PC-3 (cell line): ENCODE data around the gene SLC2A3. TPM values are rescaled to one million over a fixed set of nuclear protein-coding genes. Genes with fewer than 3 reads are reported as not detected.
"Not testable (repeated sequence)": the region's sequence is repeated elsewhere in the genome, so short reads cannot be mapped to it uniquely, and the experiment has no call there.

ENCODE experiments used
- ATAC-seq: fragments of 200-7000 bp; cut with Tn5 transposase; 2 replicates; pipeline ENCODE4 v1.9.1; 2020; ENCODE audit warnings: mild to moderate bottlenecking, moderate library complexity
- BruUV-seq: library from RNA; stranded (reverse); fragments of 400-500 nt; replicated peaks from 2 replicates; lab custom pipeline; 2021; lab: Mats Ljungman, UMichigan
- CTCF ChIA-PET: fragments of 300-600 bp; sonication (Branson Sonifier 250); formaldehyde crosslinking; loops from one replicate; lab custom pipeline; 2022; ENCODE audit warnings: antibody characterized with exemption; lab: Charles Lee
- POLR2A ChIA-PET: fragments of 300-600 bp; sonication (Branson Sonifier 250); formaldehyde crosslinking; loops from one replicate; lab custom pipeline; 2022; ENCODE audit warnings: antibody characterized with exemption; ENCODE audit not compliant: unreplicated experiment; lab: Charles Lee
- DNase-seq: peaks from one replicate; pipeline ENCODE4 v3.0.0-alpha.2; 2015
- H2AFZ ChIP-seq: fragments of 300-600 bp; sonication (generic); 2 replicates; pipeline ENCODE4 v1.6.0; 2016; ENCODE audit warnings: antibody characterized with exemption, low read length
- H3F3A ChIP-seq: fragments of 300-600 bp; sonication (generic); one replicate; pipeline ENCODE4 v1.6.0; 2017; ENCODE audit warnings: antibody characterized with exemption, low read length, control low read depth, mild to moderate bottlenecking; ENCODE audit not compliant: unreplicated experiment
- H3K27ac ChIP-seq: fragments of 300-600 bp; sonication (generic); 2 replicates; pipeline ENCODE4 v1.5.1; 2016; ENCODE audit warnings: mild to moderate bottlenecking, low read length
- H3K27me3 ChIP-seq: fragments of 300-600 bp; sonication (generic); 2 replicates; pipeline ENCODE4 v1.6.1; 2016; ENCODE audit warnings: low read length, mixed read lengths
- H3K36me3 ChIP-seq: fragments of 300-600 bp; sonication (generic); 2 replicates; pipeline ENCODE4 v1.6.1; 2016; ENCODE audit warnings: low read depth, mixed run types, low read length, mixed read lengths
- H3K4me1 ChIP-seq: fragments of 300-600 bp; sonication (generic); 2 replicates; pipeline ENCODE4 v1.5.1; 2016; ENCODE audit warnings: low read length; ENCODE audit not compliant: insufficient read depth
- H3K4me2 ChIP-seq: fragments of 300-600 bp; sonication (generic); 2 replicates; pipeline ENCODE4 v1.6.0; 2016; ENCODE audit warnings: low read length
- H3K4me3 ChIP-seq: fragments of 300-600 bp; sonication (generic); 2 replicates; pipeline ENCODE4 v1.5.1; 2016; ENCODE audit warnings: mild to moderate bottlenecking, low read length, mixed read lengths
- H3K79me2 ChIP-seq: fragments of 300-600 bp; sonication (generic); 2 replicates; pipeline ENCODE4 v1.6.1; 2017; ENCODE audit warnings: low read length, mixed read lengths
- H3K9ac ChIP-seq: fragments of 300-600 bp; sonication (generic); 2 replicates; pipeline ENCODE4 v1.6.0; 2016; ENCODE audit warnings: mild to moderate bottlenecking, low read length
- H3K9me2 ChIP-seq: fragments of 300-600 bp; sonication (generic); replicated peaks from 2 replicates; pipeline ENCODE4 v1.6.1; 2016; ENCODE audit warnings: mixed run types, low read length, mixed read lengths
- H3K9me3 ChIP-seq: fragments of 300-600 bp; sonication (generic); 2 replicates; pipeline ENCODE4 v1.6.1; 2016; ENCODE audit warnings: low read length, mixed read lengths
- H4K20me1 ChIP-seq: fragments of 300-600 bp; sonication (generic); 2 replicates; pipeline ENCODE4 v1.6.1; 2016; ENCODE audit warnings: low read length, mixed read lengths
- EZH2 ChIP-seq: fragments of 300-600 bp; sonication (generic); IDR thresholded peaks from one replicate; pipeline ENCODE4 v1.6.1; 2017; ENCODE audit warnings: antibody characterized with exemption, mild to moderate bottlenecking, low read length; ENCODE audit not compliant: unreplicated experiment
- EZH2phosphoT487 ChIP-seq: fragments of 300-600 bp; sonication (generic); IDR thresholded peaks from 2 replicates; pipeline ENCODE4 v1.6.1; 2018; ENCODE audit warnings: mild to moderate bottlenecking, antibody characterized with exemption, low read length, borderline replicate concordance
- intact Hi-C: fragments of 100-400 bp; cut with micrococcal nuclease; formaldehyde crosslinking; loops from 2 replicates; pipeline ENCODE4 v1.9.0; 2023
- total RNA-seq: library from RNA; depleted of rRNA; stranded (reverse); fragments of >200 nt; gene quantifications from 2 replicates; pipeline ENCODE4 v1.2.3, GENCODE V29; 2014
- TF ChIP-seq, protein P1 (sequence below): fragments of 300-600 bp; sonication (generic); conservative IDR thresholded peaks from 2 replicates; pipeline ENCODE4 v1.5.1; 2017; ENCODE audit warnings: antibody characterized with exemption, low read depth, mild to moderate bottlenecking, low read length

Gene SLC2A3
- total RNA-seq, 1 experiment from 2014 or later, result not detected

DNA sequence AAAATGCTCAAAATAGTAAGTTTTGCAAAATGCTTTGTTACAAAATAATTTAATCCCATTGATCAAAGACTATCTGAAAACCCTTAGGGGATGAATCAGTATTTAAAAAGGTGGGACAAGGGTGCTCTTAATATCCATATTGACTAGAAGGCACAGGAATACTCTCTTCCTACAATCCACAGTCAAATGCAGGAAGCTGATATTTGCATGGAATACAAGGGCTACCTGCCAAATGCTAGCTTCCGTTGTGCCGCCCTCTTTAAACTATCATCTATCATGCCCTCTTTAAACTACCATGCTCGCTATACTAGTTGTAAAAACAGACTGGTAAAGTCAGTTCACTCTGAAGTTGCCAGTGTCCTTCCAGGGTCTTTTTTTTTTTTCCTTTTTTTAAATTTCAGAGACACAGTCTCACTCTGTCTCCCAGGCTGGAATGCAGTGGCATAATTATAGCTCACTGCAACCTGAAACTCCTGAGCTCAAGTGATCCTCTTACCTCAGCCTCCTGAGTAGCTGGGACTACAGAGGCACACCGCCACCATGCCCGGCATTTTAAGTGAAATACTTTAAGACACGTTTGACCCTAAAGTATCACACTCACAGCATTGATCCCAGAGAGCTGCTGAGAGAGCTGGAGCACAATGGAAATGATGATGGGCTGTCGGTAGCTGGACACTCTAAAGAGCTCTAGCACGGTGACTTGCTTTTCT lies 6.7 kb downstream of the SLC2A3 start:
- ChIA-PET POLR2A (interaction anchor here (0.6 kb wide), 1 partner anchor 34 kb away, joined by 3 read pairs; no protein-coding TSS in a partner anchor), CTCF (no interaction called here)
- peak; percentile 27 for DNase-seq
- intact Hi-C loops, result no loop called here
- Histone ChIP-seq H3F3A (no peaks in the 10 kb centered on the region), H2AFZ (no peak overlapping the region), H3K4me2 (no peak overlapping the region), H3K27ac (no peak overlapping the region), H3K4me3 (no peak overlapping the region), H3K9me2 (no peaks in the 10 kb centered on the region), H3K79me2 (no peaks in the 10 kb centered on the region), H3K27me3 (no peaks in the 10 kb centered on the region), H3K4me1 (peaks cover 8% of the 10 kb centered on the region; the same call in 1 of the 2 replicates), H3K36me3 (no peaks in the 10 kb centered on the region), H3K9ac (no peak overlapping the region), H3K9me3 (no peaks in the 10 kb centered on the region), H4K20me1 (no peaks in the 10 kb centered on the region)
- BruUV-seq, result no TSS peak
- TF ChIP-seq, protein P1, sequence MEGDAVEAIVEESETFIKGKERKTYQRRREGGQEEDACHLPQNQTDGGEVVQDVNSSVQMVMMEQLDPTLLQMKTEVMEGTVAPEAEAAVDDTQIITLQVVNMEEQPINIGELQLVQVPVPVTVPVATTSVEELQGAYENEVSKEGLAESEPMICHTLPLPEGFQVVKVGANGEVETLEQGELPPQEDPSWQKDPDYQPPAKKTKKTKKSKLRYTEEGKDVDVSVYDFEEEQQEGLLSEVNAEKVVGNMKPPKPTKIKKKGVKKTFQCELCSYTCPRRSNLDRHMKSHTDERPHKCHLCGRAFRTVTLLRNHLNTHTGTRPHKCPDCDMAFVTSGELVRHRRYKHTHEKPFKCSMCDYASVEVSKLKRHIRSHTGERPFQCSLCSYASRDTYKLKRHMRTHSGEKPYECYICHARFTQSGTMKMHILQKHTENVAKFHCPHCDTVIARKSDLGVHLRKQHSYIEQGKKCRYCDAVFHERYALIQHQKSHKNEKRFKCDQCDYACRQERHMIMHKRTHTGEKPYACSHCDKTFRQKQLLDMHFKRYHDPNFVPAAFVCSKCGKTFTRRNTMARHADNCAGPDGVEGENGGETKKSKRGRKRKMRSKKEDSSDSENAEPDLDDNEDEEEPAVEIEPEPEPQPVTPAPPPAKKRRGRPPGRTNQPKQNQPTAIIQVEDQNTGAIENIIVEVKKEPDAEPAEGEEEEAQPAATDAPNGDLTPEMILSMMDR, result no peak
- no peak for TF ChIP-seq EZH2phosphoT487
- ATAC-seq, result peak; percentile 53; the same call in 1 of the 2 replicates

- no TSS peak for BruUV-seq
- POLR2A ChIA-PET, result no interaction called here
- H3K4me2 ChIP-seq, result no peak overlapping the region
- H2AFZ ChIP-seq, result no peak overlapping the region
- no peaks in the 10 kb centered on the region for H3K9me2 ChIP-seq
- H3K36me3 ChIP-seq, result no peaks in the 10 kb centered on the region
- no peaks in the 10 kb centered on the region for H3K27me3 ChIP-seq
- H3K9me3 ChIP-seq, result no peaks in the 10 kb centered on the region
- no peaks in the 10 kb centered on the region for H3F3A ChIP-seq
- TF ChIP-seq, protein P1, result no peak
- TF ChIP-seq EZH2 (no peak), EZH2phosphoT487 (no peak)
- peaks cover 8% of the 10 kb centered on the region; the same call in 1 of the 2 replicates for H3K4me1 ChIP-seq
- DNase-seq (no peak), ATAC-seq (no peak)
- H3K27ac ChIP-seq, result no peak overlapping the region
- no peak overlapping the region for H3K4me3 ChIP-seq
- intact Hi-C loops, result no loop called here
- no peaks in the 10 kb centered on the region for H4K20me1 ChIP-seq
- CTCF ChIA-PET, result no interaction called here
- H3K79me2 ChIP-seq, result no peaks in the 10 kb centered on the region
- no peak overlapping the region for H3K9ac ChIP-seq
Measured at GRCh38 chr12:7927470-7927869, 8.5 kb downstream of the SLC2A3 start.

DNA sequence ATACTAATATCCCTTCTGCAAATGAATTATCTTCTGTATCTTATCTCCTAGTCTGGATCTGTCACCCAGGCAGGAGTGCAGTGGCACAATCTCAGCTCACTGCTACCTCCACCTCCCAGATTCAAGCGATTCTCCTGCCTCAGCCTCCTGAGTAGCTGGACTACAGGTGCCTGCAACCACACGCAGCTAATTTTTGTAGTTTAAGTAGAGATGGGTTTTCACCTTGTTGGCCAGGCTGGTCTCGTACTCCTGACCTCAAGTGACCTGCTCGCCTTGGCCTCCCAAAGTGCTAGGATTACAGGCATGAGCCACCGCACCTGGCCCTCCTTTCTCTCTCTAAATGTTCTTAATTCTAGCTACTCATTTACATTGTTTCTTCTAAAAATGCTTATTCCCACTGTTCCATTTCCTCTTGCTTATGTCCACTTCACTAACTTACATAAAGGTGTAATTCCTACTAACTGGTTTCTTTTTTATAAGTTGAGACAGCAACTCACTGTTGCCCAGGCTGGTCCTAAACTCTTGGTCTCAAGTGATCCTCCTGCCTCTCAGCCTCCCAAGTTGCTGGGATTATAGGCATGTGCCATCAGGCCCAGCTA lies 9.8 kb downstream of the SLC2A3 start:
- ATAC-seq, intact Hi-C loops, H3K27me3 ChIP-seq, H3K36me3 ChIP-seq, H3K9ac ChIP-seq, H3F3A ChIP-seq, H2AFZ ChIP-seq, BruUV-seq, H3K27ac ChIP-seq, H3K9me2 ChIP-seq, H3K79me2 ChIP-seq, H3K9me3 ChIP-seq, POLR2A ChIA-PET, H3K4me2 ChIP-seq, CTCF ChIA-PET, H4K20me1 ChIP-seq, DNase-seq, H3K4me1 ChIP-seq, H3K4me3 ChIP-seq: not testable (repeated sequence)
